Kidney epithelial cell (primary cell): ENCODE results near the gene LY6G5C. TPM values are rescaled to one million over a fixed set of nuclear protein-coding genes. Genes with fewer than 3 reads are reported as not detected.

Source experiments
- DNase-seq: peaks from one replicate; pipeline ENCODE4 v3.0.0-alpha.2; 2010; ENCODE audit warnings: low read depth
- H3K27me3 ChIP-seq: 2 replicates; pipeline ENCODE4 v1.6.0; 2011; ENCODE audit warnings: low read length; ENCODE audit not compliant: control insufficient read depth, insufficient read depth
- H3K36me3 ChIP-seq: 2 replicates; pipeline ENCODE4 v1.5.1; 2011; ENCODE audit warnings: low read length; ENCODE audit not compliant: control insufficient read depth, insufficient read depth
- H3K4me3 ChIP-seq: 2 replicates; pipeline ENCODE4 v1.5.1; 2011; ENCODE audit warnings: low read depth, mild to moderate bottlenecking, control low read depth, low read length
- CTCF ChIP-seq: IDR thresholded peaks from 2 replicates; pipeline ENCODE4 v1.5.1; 2011; ENCODE audit warnings: mild to moderate bottlenecking, moderate library complexity, low read length, control low read depth, inconsistent platforms; ENCODE audit not compliant: insufficient read depth, poor library complexity, severe bottlenecking
- total RNA-seq: library from RNA; depleted of rRNA; stranded (reverse); fragments of >200 nt; gene quantifications from 2 replicates; pipeline ENCODE4 v1.2.3, GENCODE V29; 2015

The LY6G5C gene
- total RNA-seq = not detected in 2 replicates

- H3K36me3 ChIP-seq = no peaks in the 10 kb centered on the region
- peak; percentile 59 for DNase-seq
- peak within 1 kb of the TSS; percentile 14 for H3K4me3 ChIP-seq
- TF ChIP-seq CTCF = peak; percentile 88
- no peaks in the 10 kb centered on the region for H3K27me3 ChIP-seq
These were observed at the start of gene LY6G5C for GRCh38 chr6:31680226-31681134. LY6G5C (minus strand) TSS chr6:31681067; CDS start chr6:31680373, 694 bp downstream.

- Histone ChIP-seq H3K27me3 (no peaks in the 10 kb centered on the region), H3K4me3 (peak overlapping the region; percentile 89), H3K36me3 (peaks cover 1% of the 10 kb centered on the region)
- TF ChIP-seq CTCF = no peak
- DNase-seq = no peak
These were observed 49.2 kb upstream of the LY6G5C start for GRCh38 chr6:31729979-31730630.

GRCh38 chr6:31729515-31729978, 48.7 kb upstream of the LY6G5C start:
- H3K4me3 ChIP-seq = peak overlapping the region; percentile 89
- H3K36me3 ChIP-seq = peaks cover 1% of the 10 kb centered on the region
- peak; percentile 75 for TF ChIP-seq CTCF
- no peaks in the 10 kb centered on the region for H3K27me3 ChIP-seq
- DNase-seq = peak; percentile 52

- DNase-seq = no peak
- peaks cover 1% of the 10 kb centered on the region for H3K36me3 ChIP-seq
- H3K27me3 ChIP-seq = no peaks in the 10 kb centered on the region
- H3K4me3 ChIP-seq = peak within 1 kb of the TSS; percentile 89
- no peak for TF ChIP-seq CTCF
These were observed 48.1 kb upstream of the LY6G5C start, which contains the start of gene DDAH2 for GRCh38 chr6:31728767-31729514. DDAH2 (minus strand) TSS chr6:31729299; CDS start chr6:31729161, 138 bp downstream.

GRCh38 chr6:31727717-31728671, 47.1 kb upstream of the LY6G5C start:
- H3K27me3 ChIP-seq = no peaks in the 10 kb centered on the region
- peak overlapping the region; percentile 89 for H3K4me3 ChIP-seq
- TF ChIP-seq CTCF = no peak
- peaks cover 1% of the 10 kb centered on the region for H3K36me3 ChIP-seq
- DNase-seq = no peak
